BLaER1 treated with 17β-estradiol and CSF1 and Interleukin-3, amounts not matched to agents 10 nM and 100 nM (cell line): ENCODE results near the gene EEF1G.
A peak's percentile ranks its signal among the peaks of the same experiment; 100 is the strongest.

Experiments used
- H3K27ac ChIP-seq, 11 experiments: shearing (Covaris generic); formaldehyde crosslinking; 2 replicates each; pipeline ENCODE4 v1.8.1; 2022
- H3K27me3 ChIP-seq, 11 experiments: shearing (Covaris generic); formaldehyde crosslinking; 2 replicates each; pipeline ENCODE4 v1.8.1; 2022
- H3K36me3 ChIP-seq, 11 experiments: shearing (Covaris generic); formaldehyde crosslinking; 2 replicates each; pipeline ENCODE4 v1.8.1; 2022
- H3K4me1 ChIP-seq, 10 experiments: shearing (Covaris generic); formaldehyde crosslinking; 2 replicates each; pipeline ENCODE4 v1.8.1; 2022
- H3K4me2 ChIP-seq, 11 experiments: shearing (Covaris generic); formaldehyde crosslinking; 2 replicates each; pipeline ENCODE4 v1.8.1; 2022
- H3K4me3 ChIP-seq, 10 experiments: shearing (Covaris generic); formaldehyde crosslinking; 2 replicates each; pipeline ENCODE4 v1.8.1; 2022
- H3K9ac ChIP-seq, 11 experiments: shearing (Covaris generic); formaldehyde crosslinking; 2 replicates each; pipeline ENCODE4 v1.8.1; 2022
- H3K9me3 ChIP-seq, 11 experiments: shearing (Covaris generic); formaldehyde crosslinking; replicated peaks in 1 of 11; 2 replicates each; pipeline ENCODE4 v1.8.1; 2022
- H4K20me1 ChIP-seq, 11 experiments: shearing (Covaris generic); formaldehyde crosslinking; 2 replicates each; pipeline ENCODE4 v1.8.1; 2022
- Cebpa-rat ChIP-seq, 11 experiments: shearing (Covaris generic); IDR thresholded peaks; 2 replicates each; pipeline ENCODE4 v1.8.1; 2022

EEF1G gene

DNA sequence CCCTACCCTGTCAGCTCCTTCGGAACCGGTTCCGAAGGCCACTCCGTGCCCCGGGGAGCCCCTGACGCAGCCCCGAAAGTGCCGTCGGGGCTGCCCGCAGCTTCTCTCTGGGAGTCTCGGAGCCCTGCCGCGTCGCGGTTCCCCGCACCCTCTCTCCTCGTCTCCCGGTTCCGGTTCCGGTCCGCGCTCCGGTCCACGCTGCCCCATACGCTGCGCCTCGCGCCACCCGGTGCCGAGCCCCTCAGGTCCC, 27.4 kb upstream of the EEF1G start:
- no peaks in the 10 kb centered on the region for H3K9me3 ChIP-seq
- H4K20me1 ChIP-seq, result peaks cover 0 to 46% (median 29%) of the 10 kb centered on the region in 11 experiments; a peak in 18 of 22 replicates
- TF ChIP-seq Cebpa-rat (IDR thresholded peaks at IDR 0.05), result no peak
- peaks cover 46 to 71% (median 61%) of the 10 kb centered on the region in 10 experiments for H3K4me1 ChIP-seq
- H3K9ac ChIP-seq, result peak overlapping the region; percentile 97 to 100 (median 99)
- H3K4me2 ChIP-seq, result peak overlapping the region; percentile 88 to 100 (median 98)
- H3K4me3 ChIP-seq, result peak overlapping the region; percentile 90 to 100 (median 98)
- H3K27ac ChIP-seq, result peak overlapping the region; percentile 86 to 100 (median 99)
- H3K27me3 ChIP-seq, result no peaks in the 10 kb centered on the region
- H3K36me3 ChIP-seq, result peaks cover 44 to 72% (median 61%) of the 10 kb centered on the region in 11 experiments

DNA sequence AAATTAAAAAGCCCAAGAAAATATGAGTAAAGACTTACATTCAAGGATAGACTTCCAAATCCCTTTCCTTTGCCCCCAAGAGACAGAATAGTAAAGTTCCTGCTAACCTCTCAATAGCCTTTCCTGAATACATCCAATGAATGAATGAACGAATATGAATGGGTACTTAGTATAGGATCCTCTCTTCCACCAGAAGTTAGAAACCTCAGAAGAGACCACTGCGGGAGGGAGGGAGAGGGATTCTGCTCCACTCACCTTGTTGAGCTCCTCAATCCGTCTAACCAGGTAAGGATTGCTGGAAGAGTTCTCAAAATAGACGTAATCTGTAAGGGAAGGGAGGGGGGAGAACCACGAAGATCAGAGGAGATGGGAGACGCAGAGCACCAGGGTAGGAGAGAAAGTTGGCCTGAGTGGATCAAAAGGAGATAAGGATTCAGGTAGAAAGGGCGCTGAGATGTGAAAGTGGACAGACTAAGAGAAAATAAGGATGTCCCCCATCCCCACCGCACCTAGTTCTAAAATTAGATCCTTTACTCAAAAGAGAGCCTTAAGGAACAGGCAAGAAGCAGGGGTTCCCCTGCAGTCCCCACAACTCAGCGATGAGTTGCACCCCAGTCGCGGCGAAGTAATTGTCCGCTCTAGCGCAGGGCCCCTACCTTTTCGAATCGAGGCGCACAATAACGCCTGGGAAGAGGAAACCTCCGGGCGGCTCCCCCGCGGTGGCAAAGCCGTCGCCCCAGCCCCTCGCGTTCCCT, 26.9 kb upstream of the EEF1G start:
- peak overlapping the region; percentile 88 to 100 (median 98) for H3K4me2 ChIP-seq
- no peak for TF ChIP-seq Cebpa-rat (IDR thresholded peaks at IDR 0.05)
- H3K36me3 ChIP-seq, result peaks cover 44 to 72% (median 61%) of the 10 kb centered on the region in 11 experiments
- H3K4me3 ChIP-seq, result peak overlapping the region; percentile 90 to 100 (median 98)
- no peaks in the 10 kb centered on the region for H3K27me3 ChIP-seq
- H3K9me3 ChIP-seq, result no peaks in the 10 kb centered on the region
- H4K20me1 ChIP-seq, result peaks cover 0 to 51% (median 34%) of the 10 kb centered on the region in 11 experiments; a peak in 18 of 22 replicates
- peak overlapping the region; percentile 97 to 100 (median 99) for H3K9ac ChIP-seq
- H3K27ac ChIP-seq, result peak overlapping the region; percentile 86 to 100 (median 99)
- peaks cover 46 to 66% (median 58%) of the 10 kb centered on the region in 10 experiments for H3K4me1 ChIP-seq

DNA sequence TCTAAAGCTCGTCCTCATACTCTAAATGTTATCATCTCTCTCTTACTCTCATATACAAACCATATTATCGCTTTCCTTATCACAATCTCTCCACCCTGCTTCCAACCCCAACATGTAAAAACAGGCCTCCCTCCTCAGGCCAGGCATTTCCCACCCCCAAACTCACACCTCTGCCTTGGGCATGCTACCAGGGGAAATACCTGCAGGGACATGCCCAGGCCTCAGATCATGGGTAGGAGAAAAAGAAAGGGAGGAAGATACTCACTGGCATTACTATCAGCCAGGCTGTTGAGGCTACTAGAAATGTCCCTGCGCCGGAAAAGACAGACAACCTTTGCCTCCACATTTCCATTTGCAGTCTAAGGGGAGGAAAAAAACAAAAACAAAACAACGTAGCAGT, 26.2 kb upstream of the EEF1G start:
- H4K20me1 ChIP-seq, result peaks cover 0 to 57% (median 39%) of the 10 kb centered on the region in 11 experiments; a peak in 18 of 22 replicates
- peaks cover 44 to 72% (median 61%) of the 10 kb centered on the region in 11 experiments for H3K36me3 ChIP-seq
- H3K27ac ChIP-seq, result peak overlapping the region; percentile 61 to 100 (median 99); a peak in 21 of 22 replicates
- no peak for TF ChIP-seq Cebpa-rat (IDR thresholded peaks at IDR 0.05)
- H3K4me2 ChIP-seq, result peak overlapping the region; percentile 88 to 100 (median 98)
- H3K4me3 ChIP-seq, result peak overlapping the region; percentile 90 to 100 (median 98)
- peaks cover 43 to 60% (median 52%) of the 10 kb centered on the region in 10 experiments for H3K4me1 ChIP-seq
- no peaks in the 10 kb centered on the region for H3K9me3 ChIP-seq
- H3K9ac ChIP-seq, result peak overlapping the region; percentile 97 to 100 (median 99)
- no peaks in the 10 kb centered on the region for H3K27me3 ChIP-seq

DNA sequence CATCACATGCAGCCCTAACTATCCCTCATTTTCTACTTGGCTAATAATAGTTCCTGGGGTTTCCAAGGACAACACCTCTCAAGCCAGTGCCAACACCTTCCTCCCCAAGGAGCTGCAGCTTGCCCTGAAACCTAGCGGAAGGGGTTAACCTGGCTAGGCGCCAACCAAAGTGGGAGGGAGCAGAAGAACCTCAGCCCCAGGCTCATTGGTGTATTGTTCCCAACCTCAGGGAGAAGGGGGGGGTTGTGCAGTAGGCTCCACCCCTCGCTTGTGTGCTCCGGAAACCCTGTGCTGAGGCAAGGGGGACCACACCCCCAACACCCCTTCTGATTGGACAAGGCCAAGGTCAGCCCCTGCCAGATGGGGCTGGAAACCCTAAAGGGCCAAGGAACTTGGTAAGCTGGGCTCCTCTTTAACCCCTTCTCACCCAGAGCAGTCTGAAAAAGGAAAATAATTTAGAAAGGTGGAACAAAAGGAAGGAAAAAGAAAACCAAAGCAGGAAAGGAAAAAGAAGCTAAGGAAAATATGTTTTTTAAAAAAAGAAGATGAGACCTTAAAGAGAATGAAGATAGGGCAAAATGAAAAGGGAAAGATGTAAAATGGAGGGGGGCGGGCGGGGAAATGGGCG, 25.5 kb upstream of the EEF1G start:
- Histone ChIP-seq H3K4me3 (peak overlapping the region; percentile 90 to 100 (median 98)), H4K20me1 (peaks cover 0 to 60% (median 42%) of the 10 kb centered on the region in 11 experiments; a peak in 18 of 22 replicates), H3K27ac (peak overlapping the region; percentile 61 to 100 (median 99); a peak in 21 of 22 replicates), H3K4me2 (peak overlapping the region; percentile 88 to 100 (median 98)), H3K4me1 (peaks cover 37 to 55% (median 48%) of the 10 kb centered on the region in 10 experiments), H3K36me3 (peaks cover 49 to 72% (median 64%) of the 10 kb centered on the region in 11 experiments), H3K27me3 (no peaks in the 10 kb centered on the region), H3K9me3 (no peaks in the 10 kb centered on the region), H3K9ac (peak overlapping the region; percentile 97 to 100 (median 99))
- TF ChIP-seq Cebpa-rat (IDR thresholded peaks at IDR 0.05), result no peak

DNA sequence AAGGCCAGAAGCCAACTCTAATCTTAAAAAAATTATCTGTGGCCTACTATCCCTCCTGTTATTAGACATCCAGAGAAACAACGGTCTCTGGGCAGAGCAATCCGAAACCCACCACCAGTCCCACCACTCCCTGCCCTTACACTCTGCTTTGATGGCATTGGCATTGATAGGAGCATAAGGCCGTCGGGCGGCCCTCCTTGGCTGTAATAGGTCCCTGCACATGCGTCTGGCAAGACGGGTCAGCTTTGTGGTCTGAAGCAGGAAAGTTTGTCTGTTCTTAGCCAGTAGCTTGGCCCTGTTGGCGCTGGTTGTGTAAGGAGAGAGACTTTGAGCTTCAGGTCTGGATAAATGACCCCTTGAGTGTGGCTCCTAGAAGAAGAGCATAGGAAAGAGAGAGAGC, 21.4 kb upstream of the EEF1G start:
- Histone ChIP-seq H3K27ac (peak overlapping the region in 3 of 11 experiments; percentile 10 to 40 (median 16); a peak in 3 of 22 replicates), H3K4me3 (no peak overlapping the region), H3K36me3 (peaks cover 49 to 72% (median 70%) of the 10 kb centered on the region in 11 experiments), H3K9me3 (no peaks in the 10 kb centered on the region), H3K4me2 (no peak overlapping the region), H3K9ac (peak overlapping the region in 10 of 11 experiments; percentile 27 to 100 (median 44); a peak in 12 of 22 replicates), H3K27me3 (no peaks in the 10 kb centered on the region), H4K20me1 (peaks cover 0 to 59% (median 42%) of the 10 kb centered on the region in 11 experiments; a peak in 17 of 22 replicates), H3K4me1 (peaks cover 53 to 62% (median 59%) of the 10 kb centered on the region in 10 experiments)
- no peak for TF ChIP-seq Cebpa-rat (IDR thresholded peaks at IDR 0.05)

DNA sequence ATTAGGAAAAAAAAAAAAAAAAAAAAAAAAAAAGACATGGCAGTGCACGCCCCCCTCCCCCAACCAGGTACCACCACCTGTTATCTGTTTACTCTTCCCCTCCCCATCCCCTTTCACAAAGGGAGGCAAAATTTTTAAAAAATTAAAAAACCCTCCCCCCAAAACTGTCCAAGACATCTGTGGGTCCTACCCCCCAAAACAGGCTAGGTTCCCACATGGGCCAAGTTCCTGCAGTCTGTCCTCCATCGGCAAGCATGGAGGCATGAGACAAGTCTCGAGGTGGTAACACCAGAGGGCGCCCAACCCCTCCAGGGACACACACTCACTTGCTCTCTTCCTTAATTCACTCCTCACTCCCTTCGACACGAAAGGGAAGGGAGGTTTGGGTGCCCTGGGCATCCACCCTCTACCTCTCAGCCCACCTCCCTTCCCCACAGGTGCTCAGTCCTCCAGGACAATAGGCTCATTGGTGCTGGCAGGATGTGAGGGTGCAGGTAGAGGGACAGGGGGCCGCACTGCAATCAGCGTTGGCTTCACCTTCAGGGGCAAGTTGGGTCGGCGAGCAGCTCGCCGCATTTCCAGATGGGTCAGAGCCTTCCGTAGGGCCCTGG, 19.8 kb upstream of the EEF1G start:
- Histone ChIP-seq H3K27me3 (no peaks in the 10 kb centered on the region), H3K9me3 (no peaks in the 10 kb centered on the region), H3K9ac (peak overlapping the region in 8 of 11 experiments; percentile 4 to 97 (median 91); a peak in 9 of 22 replicates), H3K4me3 (peak overlapping the region in 2 of 10 experiments; percentile 80 to 84; a peak in 1 of 20 replicates), H3K4me1 (peaks cover 53 to 65% (median 59%) of the 10 kb centered on the region in 10 experiments), H3K36me3 (peaks cover 55 to 69% (median 67%) of the 10 kb centered on the region in 11 experiments), H4K20me1 (peaks cover 0 to 51% (median 38%) of the 10 kb centered on the region in 11 experiments; a peak in 17 of 22 replicates), H3K4me2 (peak overlapping the region; percentile 88 to 97 (median 93)), H3K27ac (peak overlapping the region in 7 of 11 experiments; percentile 35 to 95 (median 92); a peak in 10 of 22 replicates)
- TF ChIP-seq Cebpa-rat (IDR thresholded peaks at IDR 0.05), result no peak

DNA sequence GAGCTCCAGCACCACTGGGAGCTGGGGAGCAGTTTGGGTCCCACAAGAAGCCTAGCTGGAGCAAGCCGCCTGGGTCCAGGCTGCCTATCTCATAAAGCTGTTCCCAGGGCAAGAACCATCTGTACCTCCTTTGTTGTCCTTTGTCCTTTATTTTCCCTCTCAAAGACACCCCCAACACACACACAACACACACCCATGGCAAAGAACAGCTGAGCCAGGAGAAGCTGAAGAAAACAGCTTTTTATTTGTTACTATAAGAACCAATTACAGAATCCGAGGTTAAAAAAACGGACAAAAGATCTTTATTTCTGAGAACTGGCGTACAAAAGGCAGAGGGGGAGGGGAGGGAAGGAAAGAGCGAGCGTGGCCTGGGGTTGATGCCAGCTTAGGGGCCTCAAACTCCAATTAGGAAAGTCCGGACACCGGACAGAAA, 19.3 kb upstream of the EEF1G start:
- H3K36me3 ChIP-seq, result peaks cover 55 to 69% (median 67%) of the 10 kb centered on the region in 11 experiments

DNA sequence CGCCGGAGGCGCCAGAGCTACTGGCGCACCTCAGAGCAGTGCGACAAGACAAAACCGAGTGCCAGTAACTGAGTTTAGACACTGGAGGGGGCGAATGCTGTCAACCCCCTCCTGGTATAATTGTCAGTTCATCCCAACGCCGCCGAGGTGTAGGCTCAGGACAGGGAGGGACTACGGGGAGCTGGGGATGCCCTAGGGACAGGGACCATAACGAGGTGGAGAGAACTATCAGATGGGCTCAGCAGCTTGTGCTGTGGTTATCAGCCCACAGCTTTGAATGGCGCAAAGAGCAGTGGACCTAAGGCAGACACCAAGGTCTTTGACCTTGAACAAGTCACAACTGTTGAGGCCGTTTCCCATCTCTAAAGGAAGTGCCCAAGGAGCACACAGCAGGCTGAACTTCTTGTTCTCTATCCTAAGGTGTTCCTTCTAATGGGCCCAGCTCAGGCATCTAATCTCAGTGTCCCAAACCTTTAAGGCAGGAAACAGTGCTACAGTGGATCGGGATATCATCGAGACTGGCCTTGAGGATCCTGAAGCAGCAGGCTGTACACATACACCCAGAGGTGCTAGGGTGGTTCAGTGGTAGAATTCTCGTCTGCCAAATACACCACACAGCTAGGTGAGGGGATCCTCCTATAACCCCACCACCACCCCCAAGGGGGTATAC, 18.6 kb upstream of the EEF1G start:
- peaks cover 55 to 69% (median 67%) of the 10 kb centered on the region in 11 experiments for H3K36me3 ChIP-seq
- H3K27me3 ChIP-seq, result no peaks in the 10 kb centered on the region
- peak overlapping the region; percentile 73 to 97 (median 92) for H3K9ac ChIP-seq
- H3K4me1 ChIP-seq, result peaks cover 41 to 53% (median 46%) of the 10 kb centered on the region in 10 experiments
- H3K9me3 ChIP-seq, result no peaks in the 10 kb centered on the region
- H3K4me3 ChIP-seq, result peak overlapping the region; percentile 62 to 97 (median 78)
- H3K4me2 ChIP-seq, result peak overlapping the region; percentile 88 to 97 (median 93)
- TF ChIP-seq Cebpa-rat (IDR thresholded peaks at IDR 0.05), result no peak
- peak overlapping the region; percentile 28 to 97 (median 92); a peak in 21 of 22 replicates for H3K27ac ChIP-seq
- peaks cover 0 to 38% (median 27%) of the 10 kb centered on the region in 11 experiments; a peak in 15 of 22 replicates for H4K20me1 ChIP-seq

More for the DNA sequence above, 19.3 kb upstream of the EEF1G start:
- peak overlapping the region; percentile 88 to 97 (median 93) for H3K4me2 ChIP-seq
- peak overlapping the region; percentile 28 to 97 (median 92); a peak in 21 of 22 replicates for H3K27ac ChIP-seq
- peak overlapping the region; percentile 73 to 97 (median 92) for H3K9ac ChIP-seq
- peaks cover 0 to 45% (median 33%) of the 10 kb centered on the region in 11 experiments; a peak in 17 of 22 replicates for H4K20me1 ChIP-seq
- no peaks in the 10 kb centered on the region for H3K27me3 ChIP-seq
- TF ChIP-seq Cebpa-rat (IDR thresholded peaks at IDR 0.05), result no peak
- H3K9me3 ChIP-seq, result no peaks in the 10 kb centered on the region
- peaks cover 48 to 60% (median 53%) of the 10 kb centered on the region in 10 experiments for H3K4me1 ChIP-seq
- H3K4me3 ChIP-seq, result peak overlapping the region; percentile 62 to 97 (median 78); a peak in 17 of 20 replicates
